ENCODE results near the gene FAM227B.

DNA sequence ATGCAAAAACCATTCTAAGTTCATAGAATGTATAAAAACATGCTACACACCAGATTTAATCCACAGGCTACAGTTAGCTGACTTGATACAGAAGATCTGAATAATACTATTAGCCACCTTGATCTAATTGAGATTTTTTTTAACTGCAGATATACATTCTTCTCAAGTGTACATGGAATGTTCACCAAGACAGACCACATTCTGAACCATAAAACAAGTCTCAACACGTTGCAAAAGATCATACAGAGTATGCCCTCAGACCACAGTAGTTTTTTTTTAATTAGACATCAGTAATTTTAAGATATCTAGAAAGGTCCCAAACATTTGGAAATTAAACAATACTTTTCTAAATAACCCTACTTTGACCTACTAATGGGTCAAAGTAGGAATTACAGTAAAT, 114.3 kb downstream of the FAM227B start:
- TF ChIP-seq, protein P1, sequence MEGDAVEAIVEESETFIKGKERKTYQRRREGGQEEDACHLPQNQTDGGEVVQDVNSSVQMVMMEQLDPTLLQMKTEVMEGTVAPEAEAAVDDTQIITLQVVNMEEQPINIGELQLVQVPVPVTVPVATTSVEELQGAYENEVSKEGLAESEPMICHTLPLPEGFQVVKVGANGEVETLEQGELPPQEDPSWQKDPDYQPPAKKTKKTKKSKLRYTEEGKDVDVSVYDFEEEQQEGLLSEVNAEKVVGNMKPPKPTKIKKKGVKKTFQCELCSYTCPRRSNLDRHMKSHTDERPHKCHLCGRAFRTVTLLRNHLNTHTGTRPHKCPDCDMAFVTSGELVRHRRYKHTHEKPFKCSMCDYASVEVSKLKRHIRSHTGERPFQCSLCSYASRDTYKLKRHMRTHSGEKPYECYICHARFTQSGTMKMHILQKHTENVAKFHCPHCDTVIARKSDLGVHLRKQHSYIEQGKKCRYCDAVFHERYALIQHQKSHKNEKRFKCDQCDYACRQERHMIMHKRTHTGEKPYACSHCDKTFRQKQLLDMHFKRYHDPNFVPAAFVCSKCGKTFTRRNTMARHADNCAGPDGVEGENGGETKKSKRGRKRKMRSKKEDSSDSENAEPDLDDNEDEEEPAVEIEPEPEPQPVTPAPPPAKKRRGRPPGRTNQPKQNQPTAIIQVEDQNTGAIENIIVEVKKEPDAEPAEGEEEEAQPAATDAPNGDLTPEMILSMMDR (IDR thresholded peaks at IDR 0.05) = no peak
- TF ChIP-seq EP300 (IDR thresholded peaks at IDR 0.05) = no peak
